WTC11 (cell line): ENCODE measurements around the gene RPL19. TPM values are rescaled to one million over a fixed set of nuclear protein-coding genes. Genes with fewer than 3 reads are reported as not detected.

Experiments
- ATAC-seq: fragments of 200-7000 bp; cut with Tn5 transposase; 2 replicates; pipeline ENCODE4 v1.10.0; 2021; ENCODE audit warnings: mild to moderate bottlenecking, moderate library complexity
- CTCF ChIA-PET: fragments of 300-600 bp; sonication (Branson Sonifier 250); formaldehyde crosslinking; loops from one replicate; lab custom pipeline; 2021; ENCODE audit warnings: antibody characterized with exemption; lab: Charles Lee
- POLR2A ChIA-PET: fragments of 350-600 bp; sonication (Branson Sonifier 250); formaldehyde crosslinking; loops from one replicate; lab custom pipeline; 2021; ENCODE audit warnings: antibody characterized with exemption; lab: Charles Lee
- DNase-seq: peaks from one replicate; pipeline ENCODE4 v3.0.0; 2021; ENCODE audit warnings: low spot score
- H3K27ac Mint-ChIP-seq: 2 replicates; pipeline ENCODE4 v1.8.0; 2021; ENCODE audit warnings: mixed read lengths
- H3K27me3 Mint-ChIP-seq: 2 replicates; pipeline ENCODE4 v1.8.0; 2021; ENCODE audit warnings: low read depth, mild to moderate bottlenecking, moderate library complexity, mixed read lengths
- H3K36me3 Mint-ChIP-seq: 2 replicates; pipeline ENCODE4 v1.8.0; 2021; ENCODE audit warnings: mixed read lengths
- H3K4me1 Mint-ChIP-seq: 2 replicates; pipeline ENCODE4 v1.8.0; 2022; ENCODE audit warnings: mixed read lengths
- H3K4me3 Mint-ChIP-seq: 2 replicates; pipeline ENCODE4 v1.8.0; 2021; ENCODE audit warnings: mild to moderate bottlenecking, moderate library complexity, mixed read lengths
- H3K9me3 Mint-ChIP-seq: 2 replicates; pipeline ENCODE4 v1.8.0; 2021; ENCODE audit warnings: mixed read lengths
- ARID4B ChIP-seq: sonication (generic); formaldehyde crosslinking; IDR thresholded peaks from 2 replicates; pipeline ENCODE4 v1.8.0; 2023; ENCODE audit warnings: missing genetic modification reagents, mild to moderate bottlenecking, borderline replicate concordance
- CREM ChIP-seq: sonication (generic); formaldehyde crosslinking; IDR thresholded peaks from 2 replicates; pipeline ENCODE4 v1.8.1; 2022; ENCODE audit warnings: mild to moderate bottlenecking, missing genetic modification reagents, moderate library complexity
- E2F4 ChIP-seq: sonication (generic); formaldehyde crosslinking; IDR thresholded peaks from 2 replicates; pipeline ENCODE4 v1.8.1; 2022; ENCODE audit warnings: low read depth, mild to moderate bottlenecking, moderate library complexity, missing genetic modification reagents, borderline replicate concordance
- EMX1 ChIP-seq: fragments of 250-450 bp; sonication (Bioruptor Pico); IDR thresholded peaks from 2 replicates; pipeline ENCODE4 v1.8.0; 2021; ENCODE audit warnings: mild to moderate bottlenecking
- ERG ChIP-seq: fragments of 250-450 bp; sonication (Bioruptor Pico); IDR thresholded peaks from 2 replicates; pipeline ENCODE4 v1.8.0; 2021; ENCODE audit warnings: mild to moderate bottlenecking
- IRF2 ChIP-seq: sonication (generic); formaldehyde crosslinking; IDR thresholded peaks from 2 replicates; pipeline ENCODE4 v1.8.0; 2022; ENCODE audit warnings: low read depth, missing genetic modification reagents, borderline replicate concordance
- JUN ChIP-seq: sonication (generic); formaldehyde crosslinking; IDR thresholded peaks from 2 replicates; pipeline ENCODE4 v1.8.0; 2023; ENCODE audit warnings: mild to moderate bottlenecking, missing genetic modification reagents
- KAT7 ChIP-seq: sonication (generic); formaldehyde crosslinking; IDR thresholded peaks from 2 replicates; pipeline ENCODE4 v1.8.1; 2023; ENCODE audit warnings: missing genetic modification reagents, mild to moderate bottlenecking, borderline replicate concordance
- MAX ChIP-seq: sonication (generic); formaldehyde crosslinking; IDR thresholded peaks from 2 replicates; pipeline ENCODE4 v1.8.0; 2022; ENCODE audit warnings: mild to moderate bottlenecking, missing genetic modification reagents
- MLX ChIP-seq: sonication (generic); formaldehyde crosslinking; IDR thresholded peaks from 2 replicates; pipeline ENCODE4 v1.8.1; 2023; ENCODE audit warnings: mild to moderate bottlenecking, missing genetic modification reagents, moderate library complexity
- NFE2L1 ChIP-seq: sonication (generic); formaldehyde crosslinking; IDR thresholded peaks from 2 replicates; pipeline ENCODE4 v1.8.1; 2023; ENCODE audit warnings: missing genetic modification reagents
- NFYB ChIP-seq: sonication (generic); formaldehyde crosslinking; conservative IDR thresholded peaks from 2 replicates; pipeline ENCODE4 v1.8.0; 2022; ENCODE audit warnings: low read depth, missing genetic modification reagents
- NR3C1 ChIP-seq: sonication (generic); formaldehyde crosslinking; conservative IDR thresholded peaks from 2 replicates; pipeline ENCODE4 v1.8.1; 2023; ENCODE audit warnings: low read depth, mild to moderate bottlenecking, missing genetic modification reagents
- PREB ChIP-seq: sonication (generic); formaldehyde crosslinking; IDR thresholded peaks from 2 replicates; pipeline ENCODE4 v1.8.1; 2022; ENCODE audit warnings: mild to moderate bottlenecking, missing genetic modification reagents, moderate library complexity, borderline replicate concordance
- ZBTB43 ChIP-seq: sonication (generic); formaldehyde crosslinking; IDR thresholded peaks from 2 replicates; pipeline ENCODE4 v1.8.1; 2023; ENCODE audit warnings: mild to moderate bottlenecking, missing genetic modification reagents
- ZMAT4 ChIP-seq: fragments of 250-450 bp; sonication (Bioruptor Pico); IDR thresholded peaks from 2 replicates; pipeline ENCODE4 v1.9.0; 2021; ENCODE audit warnings: mild to moderate bottlenecking
- ZNF138 ChIP-seq: sonication (generic); formaldehyde crosslinking; conservative IDR thresholded peaks from 2 replicates; pipeline ENCODE4 v1.8.1; 2022; ENCODE audit warnings: mild to moderate bottlenecking, moderate library complexity, missing genetic modification reagents
- ZNF423 ChIP-seq: fragments of 250-450 bp; sonication (Bioruptor Pico); IDR thresholded peaks from 2 replicates; pipeline ENCODE4 v2.1.2; 2022; ENCODE audit warnings: mild to moderate bottlenecking, moderate library complexity
- ZNF671 ChIP-seq: fragments of 250-450 bp; sonication (Bioruptor Pico); IDR thresholded peaks from 2 replicates; pipeline ENCODE4 v1.8.0; 2021; ENCODE audit warnings: mild to moderate bottlenecking
- ZSCAN18 ChIP-seq: fragments of 250-450 bp; sonication (Bioruptor Pico); IDR thresholded peaks from 2 replicates; pipeline ENCODE4 v2.1.2; 2022; ENCODE audit warnings: mild to moderate bottlenecking, moderate library complexity
- total RNA-seq: library from RNA; stranded (reverse); gene quantifications from 3 replicates; pipeline ENCODE4 v1.2.3, GENCODE V29; 2021

The RPL19 gene
- total RNA-seq, 1 experiment from 2014 or later = 1,970 TPM

- no peak for TF ChIP-seq ZMAT4
- TF ChIP-seq PREB (CRISPR knock-in tag) = no peak
- TF ChIP-seq JUN (CRISPR knock-in tag) = no peak
- no peak for TF ChIP-seq MLX (CRISPR knock-in tag)
Observed at GRCh38 chr17:39236450-39236927, 36.4 kb downstream of the RPL19 start (continued).

- DNase-seq (no peak), ATAC-seq (no peak)
- no peak overlapping the region for H3K4me3 Mint-ChIP-seq
Observed at GRCh38 chr17:39236981-39237441, 36.9 kb downstream of the RPL19 start.

More at GRCh38 chr17:39236981-39237441, 36.9 kb downstream of the RPL19 start:
- H3K27me3 Mint-ChIP-seq = peaks cover 6% of the 10 kb centered on the region; the same call in 1 of the 2 replicates
- H3K9me3 Mint-ChIP-seq = no peaks in the 10 kb centered on the region
- H3K4me1 Mint-ChIP-seq = peaks cover 17% of the 10 kb centered on the region
- ChIA-PET POLR2A (interaction anchor here (1.7 kb wide), 1 partner anchor 8 kb away, joined by 5 read pairs; no protein-coding TSS in a partner anchor), CTCF (interaction anchor here (0.9 to 15.5 kb wide), 15 partner anchors 11 to 342 kb away, joined by 3 to 626 read pairs (median 25); partner anchors contain the start of genes ARL5C, RPL19 and STAC2)
- no peak overlapping the region for H3K27ac Mint-ChIP-seq
- TF ChIP-seq CREM (CRISPR knock-in tag) (no peak), E2F4 (CRISPR knock-in tag) (no peak), ARID4B (CRISPR knock-in tag) (no peak), MAX (CRISPR knock-in tag) (no peak), IRF2 (no peak), ZMAT4 (no peak), ZBTB43 (CRISPR knock-in tag) (no peak), KAT7 (CRISPR knock-in tag) (no peak), ZNF423 (CRISPR knock-in tag) (no peak), ZNF671 (CRISPR knock-in tag) (no peak), NFYB (no peak), ZSCAN18 (no peak), NR3C1 (no peak), NFE2L1 (CRISPR knock-in tag) (no peak), ERG (CRISPR knock-in tag) (no peak), ZNF138 (no peak), EMX1 (CRISPR knock-in tag) (no peak)
- H3K36me3 Mint-ChIP-seq = no peaks in the 10 kb centered on the region
